ENCODE results near the gene LCE1E.

DNA sequence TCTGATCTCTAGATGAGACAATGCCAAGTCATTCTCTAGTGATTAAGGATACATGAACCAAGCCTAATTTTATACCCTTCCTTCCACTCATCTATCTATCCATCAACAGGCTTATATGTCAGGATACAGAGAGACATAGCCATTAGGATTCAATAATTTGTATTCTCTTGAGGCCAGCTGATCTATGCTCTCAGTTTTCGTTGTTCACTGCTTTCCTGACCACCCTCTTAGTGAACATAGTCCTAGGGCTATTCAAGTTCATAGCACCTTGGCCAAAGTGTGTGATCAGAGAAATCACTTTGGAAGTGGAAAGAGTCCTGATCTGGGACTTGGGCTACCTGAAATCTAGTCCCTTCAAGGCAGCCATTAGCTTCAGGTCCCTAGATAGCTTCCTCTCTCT is 32.5 kb upstream of the LCE1E start:
- TF ChIP-seq POLR2AphosphoS5 (IDR thresholded peaks at IDR 0.05; ENCODE audit: insufficient read depth, low read depth, low read length) (no peak), POLR2A (IDR thresholded peaks at IDR 0.05; ENCODE audit: low read depth, low read length) (no peak), MYC (IDR thresholded peaks at IDR 0.05; ENCODE audit: low read depth, low read length) (no peak)
- TF ChIP-seq, protein P1, sequence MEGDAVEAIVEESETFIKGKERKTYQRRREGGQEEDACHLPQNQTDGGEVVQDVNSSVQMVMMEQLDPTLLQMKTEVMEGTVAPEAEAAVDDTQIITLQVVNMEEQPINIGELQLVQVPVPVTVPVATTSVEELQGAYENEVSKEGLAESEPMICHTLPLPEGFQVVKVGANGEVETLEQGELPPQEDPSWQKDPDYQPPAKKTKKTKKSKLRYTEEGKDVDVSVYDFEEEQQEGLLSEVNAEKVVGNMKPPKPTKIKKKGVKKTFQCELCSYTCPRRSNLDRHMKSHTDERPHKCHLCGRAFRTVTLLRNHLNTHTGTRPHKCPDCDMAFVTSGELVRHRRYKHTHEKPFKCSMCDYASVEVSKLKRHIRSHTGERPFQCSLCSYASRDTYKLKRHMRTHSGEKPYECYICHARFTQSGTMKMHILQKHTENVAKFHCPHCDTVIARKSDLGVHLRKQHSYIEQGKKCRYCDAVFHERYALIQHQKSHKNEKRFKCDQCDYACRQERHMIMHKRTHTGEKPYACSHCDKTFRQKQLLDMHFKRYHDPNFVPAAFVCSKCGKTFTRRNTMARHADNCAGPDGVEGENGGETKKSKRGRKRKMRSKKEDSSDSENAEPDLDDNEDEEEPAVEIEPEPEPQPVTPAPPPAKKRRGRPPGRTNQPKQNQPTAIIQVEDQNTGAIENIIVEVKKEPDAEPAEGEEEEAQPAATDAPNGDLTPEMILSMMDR (IDR thresholded peaks at IDR 0.05; ENCODE audit: extremely low read depth in 1 of 2, insufficient read depth in 1 of 2, low read depth in 1 of 2, low read length in 2 of 2): no peak

Measured in endothelial cell of umbilical vein (primary cell).